PC-9 (cell line): ENCODE measurements around the gene KRT34. TPM values are rescaled to one million over a fixed set of nuclear protein-coding genes. Genes with fewer than 3 reads are reported as not detected.

Source experiments
- BruUV-seq: library from RNA; stranded (reverse); fragments of 400-500 nt; replicated peaks from 2 replicates; lab custom pipeline; 2021; lab: Mats Ljungman, UMichigan
- CTCF ChIA-PET: fragments of 300-600 bp; sonication (Branson Sonifier 250); formaldehyde crosslinking; loops from one replicate; lab custom pipeline; 2022; ENCODE audit warnings: antibody characterized with exemption; lab: Charles Lee
- POLR2A ChIA-PET: fragments of 300-600 bp; sonication (Branson Sonifier 250); formaldehyde crosslinking; loops from one replicate; lab custom pipeline; 2022; ENCODE audit warnings: antibody characterized with exemption; ENCODE audit not compliant: unreplicated experiment; lab: Charles Lee
- DNase-seq, 2 experiments: peaks; one replicate each; pipeline versions ENCODE4 v3.0.0 to v3.0.0-alpha.2; 2015 to 2022; ENCODE audit warnings: mixed read lengths in 1 of 2
- H2AFZ ChIP-seq: fragments of 200-600 bp; sonication (generic); 2 replicates; pipeline ENCODE4 v1.8.1; 2017; ENCODE audit warnings: antibody characterized with exemption
- H3F3A ChIP-seq: fragments of 200-600 bp; sonication (generic); 2 replicates; pipeline ENCODE4 v1.8.1; 2017; ENCODE audit warnings: antibody characterized with exemption, mild to moderate bottlenecking, low read depth; ENCODE audit not compliant: insufficient read depth
- H3K27ac ChIP-seq: fragments of 200-600 bp; sonication (generic); 2 replicates; pipeline ENCODE4 v1.6.1; 2016; ENCODE audit warnings: mixed run types
- H3K27me3 ChIP-seq: fragments of 200-600 bp; sonication (generic); 2 replicates; pipeline ENCODE4 v1.6.1; 2016; ENCODE audit warnings: low read depth, mixed run types; ENCODE audit not compliant: insufficient read depth
- H3K36me3 ChIP-seq: fragments of 200-600 bp; sonication (generic); 2 replicates; pipeline ENCODE4 v1.6.1; 2016; ENCODE audit warnings: low read depth, mixed run types
- H3K4me1 ChIP-seq: fragments of 200-600 bp; sonication (generic); replicated peaks from 2 replicates; pipeline ENCODE4 v1.6.1; 2016; ENCODE audit warnings: mixed run types; ENCODE audit not compliant: insufficient read depth
- H3K4me2 ChIP-seq: fragments of 200-600 bp; sonication (generic); 2 replicates; pipeline ENCODE4 v1.6.1; 2017; ENCODE audit warnings: mixed run types
- H3K4me3 ChIP-seq: fragments of 200-600 bp; sonication (generic); 2 replicates; pipeline ENCODE4 v1.6.1; 2016; ENCODE audit warnings: mixed run types
- H3K79me2 ChIP-seq: fragments of 200-600 bp; sonication (generic); 2 replicates; pipeline ENCODE4 v1.6.1; 2017; ENCODE audit warnings: low read depth, mixed run types
- H3K9me2 ChIP-seq: fragments of 200-600 bp; sonication (generic); 2 replicates; pipeline ENCODE4 v1.8.1; 2017; ENCODE audit warnings: mild to moderate bottlenecking; ENCODE audit not compliant: insufficient read depth
- H3K9me3 ChIP-seq: fragments of 200-600 bp; sonication (generic); 2 replicates; pipeline ENCODE4 v1.8.1; 2016; ENCODE audit warnings: low read depth; ENCODE audit not compliant: insufficient read depth
- H4K20me1 ChIP-seq: fragments of 200-600 bp; sonication (generic); 2 replicates; pipeline ENCODE4 v1.8.1; 2017; ENCODE audit not compliant: insufficient read depth
- EZH2 ChIP-seq: fragments of 200-600 bp; sonication (generic); IDR thresholded peaks from 2 replicates; pipeline ENCODE4 v1.8.0; 2017; ENCODE audit warnings: antibody characterized with exemption, low read depth
- intact Hi-C: fragments of 100-400 bp; cut with micrococcal nuclease; formaldehyde crosslinking; loops from one replicate; pipeline ENCODE4 v1.10.0; 2022; ENCODE audit not compliant: unreplicated experiment
- total RNA-seq: library from RNA; stranded (reverse); gene quantifications from 2 replicates; pipeline ENCODE4 v1.2.3, GENCODE V29; 2021
- TF ChIP-seq, protein P1 (sequence below): fragments of 200-600 bp; sonication (generic); conservative IDR thresholded peaks from 2 replicates; pipeline ENCODE4 v1.6.1; 2017; ENCODE audit warnings: mixed run types, antibody characterized with exemption, mild to moderate bottlenecking, moderate library complexity

The KRT34 gene
- total RNA-seq, 1 experiment from 2014 or later, result 1.4 TPM

- TF ChIP-seq EZH2, result no peak
- TF ChIP-seq, protein P1, sequence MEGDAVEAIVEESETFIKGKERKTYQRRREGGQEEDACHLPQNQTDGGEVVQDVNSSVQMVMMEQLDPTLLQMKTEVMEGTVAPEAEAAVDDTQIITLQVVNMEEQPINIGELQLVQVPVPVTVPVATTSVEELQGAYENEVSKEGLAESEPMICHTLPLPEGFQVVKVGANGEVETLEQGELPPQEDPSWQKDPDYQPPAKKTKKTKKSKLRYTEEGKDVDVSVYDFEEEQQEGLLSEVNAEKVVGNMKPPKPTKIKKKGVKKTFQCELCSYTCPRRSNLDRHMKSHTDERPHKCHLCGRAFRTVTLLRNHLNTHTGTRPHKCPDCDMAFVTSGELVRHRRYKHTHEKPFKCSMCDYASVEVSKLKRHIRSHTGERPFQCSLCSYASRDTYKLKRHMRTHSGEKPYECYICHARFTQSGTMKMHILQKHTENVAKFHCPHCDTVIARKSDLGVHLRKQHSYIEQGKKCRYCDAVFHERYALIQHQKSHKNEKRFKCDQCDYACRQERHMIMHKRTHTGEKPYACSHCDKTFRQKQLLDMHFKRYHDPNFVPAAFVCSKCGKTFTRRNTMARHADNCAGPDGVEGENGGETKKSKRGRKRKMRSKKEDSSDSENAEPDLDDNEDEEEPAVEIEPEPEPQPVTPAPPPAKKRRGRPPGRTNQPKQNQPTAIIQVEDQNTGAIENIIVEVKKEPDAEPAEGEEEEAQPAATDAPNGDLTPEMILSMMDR, result no peak
- Histone ChIP-seq H3F3A (no peaks in the 10 kb centered on the region), H3K4me3 (no peak overlapping the region), H4K20me1 (no peaks in the 10 kb centered on the region), H3K9me3 (peaks cover 8% of the 10 kb centered on the region), H2AFZ (no peak overlapping the region), H3K9me2 (no peaks in the 10 kb centered on the region), H3K4me2 (no peak overlapping the region), H3K27me3 (no peaks in the 10 kb centered on the region), H3K4me1 (peaks cover 21% of the 10 kb centered on the region), H3K79me2 (no peaks in the 10 kb centered on the region), H3K27ac (no peak overlapping the region), H3K36me3 (no peaks in the 10 kb centered on the region)
- no TSS peak for BruUV-seq
- intact Hi-C loops, result no loop called here
- ChIA-PET POLR2A (no interaction called here), CTCF (no interaction called here)
- DNase-seq, result no peak
These were observed 9.4 kb upstream of the KRT34 start for GRCh38 chr17:41391535-41391934.

DNA sequence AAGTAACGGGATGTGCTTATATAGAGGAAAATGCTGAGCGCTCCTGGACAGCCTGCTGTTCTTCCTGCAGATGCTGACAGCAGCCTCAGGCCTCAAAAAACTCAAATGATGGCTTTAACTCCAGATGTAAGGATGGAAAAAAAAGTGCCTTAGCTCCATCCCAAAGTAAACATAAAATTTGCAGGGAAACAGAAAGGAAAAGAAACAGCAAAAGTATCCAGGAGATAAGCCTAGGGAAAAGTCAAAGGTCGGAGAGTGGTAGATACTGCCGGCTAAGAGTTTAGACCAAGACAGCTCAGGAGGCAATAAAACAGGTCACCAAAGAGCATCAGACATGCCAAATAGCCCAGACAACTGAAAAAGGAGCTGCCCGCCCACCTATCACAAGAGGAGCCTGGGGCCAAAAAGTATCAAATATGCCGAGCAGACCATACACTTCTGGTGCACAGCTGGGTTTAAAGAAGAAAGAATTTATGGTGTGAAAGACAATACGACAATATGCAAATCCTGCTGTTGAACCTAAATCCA is 8.4 kb upstream of the KRT34 start:
- no peak overlapping the region for H3K4me3 ChIP-seq
- no peak for DNase-seq

GRCh38 chr17:41387670-41388069 is 5.6 kb upstream of the KRT34 start:
- no peak overlapping the region for H3K4me2 ChIP-seq
- H2AFZ ChIP-seq, result no peak overlapping the region
- no peaks in the 10 kb centered on the region for H4K20me1 ChIP-seq
- no peaks in the 10 kb centered on the region for H3K36me3 ChIP-seq
- no peak overlapping the region for H3K27ac ChIP-seq
- H3K27me3 ChIP-seq, result no peaks in the 10 kb centered on the region
- TF ChIP-seq EZH2, result no peak
- TF ChIP-seq, protein P1, result no peak
- H3K4me3 ChIP-seq, result no peak overlapping the region
- ChIA-PET CTCF (no interaction called here), POLR2A (no interaction called here)
- no peaks in the 10 kb centered on the region for H3K79me2 ChIP-seq
- no peak for DNase-seq
- no peaks in the 10 kb centered on the region for H3F3A ChIP-seq
- no TSS peak for BruUV-seq
- intact Hi-C loops, result no loop called here
- H3K9me3 ChIP-seq, result peaks cover 14% of the 10 kb centered on the region
- peaks cover 11% of the 10 kb centered on the region for H3K4me1 ChIP-seq
- H3K9me2 ChIP-seq, result no peaks in the 10 kb centered on the region

More for the DNA sequence above, 8.4 kb upstream of the KRT34 start:
- intact Hi-C loops, result no loop called here
- peaks cover 21% of the 10 kb centered on the region for H3K4me1 ChIP-seq
- no peaks in the 10 kb centered on the region for H3K9me2 ChIP-seq
- H2AFZ ChIP-seq, result no peak overlapping the region
- H3K4me2 ChIP-seq, result no peak overlapping the region
- ChIA-PET POLR2A (interaction anchor here (0.7 kb wide), 1 partner anchor 89 kb away, joined by 4 read pairs; no protein-coding TSS in a partner anchor), CTCF (no interaction called here)
- no peaks in the 10 kb centered on the region for H3K27me3 ChIP-seq
- H4K20me1 ChIP-seq, result no peaks in the 10 kb centered on the region
- TF ChIP-seq EZH2, result no peak
- TF ChIP-seq, protein P1, result no peak
- no peak overlapping the region for H3K27ac ChIP-seq
- no TSS peak for BruUV-seq
- H3K79me2 ChIP-seq, result no peaks in the 10 kb centered on the region
- no peaks in the 10 kb centered on the region for H3K36me3 ChIP-seq
- peaks cover 14% of the 10 kb centered on the region for H3K9me3 ChIP-seq
- H3F3A ChIP-seq, result no peaks in the 10 kb centered on the region
